ENCODE data around the gene GPC1.
A peak's percentile ranks its signal among the peaks of the same experiment; 100 is the strongest.

Gene GPC1

GRCh38 chr2:240445961-240446663 lies 10.6 kb downstream of the GPC1 start:
- no peak for DNase-seq

GRCh38 chr2:240446664-240447175 lies 11.3 kb downstream of the GPC1 start:
- DNase-seq = no peak

- DNase-seq = no peak
These were observed 11.9 kb downstream of the GPC1 start for GRCh38 chr2:240447331-240447730.

GRCh38 chr2:240447934-240448333 lies 12.5 kb downstream of the GPC1 start:
- DNase-seq = no peak

GRCh38 chr2:240448387-240449274 lies 13.2 kb downstream of the GPC1 start:
- DNase-seq = no peak

- DNase-seq = no peak
These were observed 14.5 kb downstream of the GPC1 start for GRCh38 chr2:240449764-240450531.

GRCh38 chr2:240450532-240451107 lies 15.2 kb downstream of the GPC1 start:
- no peak for DNase-seq

GRCh38 chr2:240451108-240451611 lies 15.7 kb downstream of the GPC1 start:
- DNase-seq = no peak

- no peak for DNase-seq
These were observed 16.5 kb downstream of the GPC1 start for GRCh38 chr2:240451791-240452461.

GRCh38 chr2:240452462-240453256 lies 17.2 kb downstream of the GPC1 start:
- peak; percentile 51 for DNase-seq

GRCh38 chr2:240453461-240454105 lies 18.1 kb downstream of the GPC1 start:
- no peak for DNase-seq

- no peak for DNase-seq
These were observed 18.8 kb downstream of the GPC1 start for GRCh38 chr2:240454106-240454901.

- no peak for DNase-seq
These were observed 19.8 kb downstream of the GPC1 start for GRCh38 chr2:240455272-240455646.

GRCh38 chr2:240455647-240456446 lies 20.4 kb downstream of the GPC1 start:
- DNase-seq = no peak

GRCh38 chr2:240456447-240457222 lies 21.2 kb downstream of the GPC1 start:
- DNase-seq = no peak

GRCh38 chr2:240457223-240458043 lies 22.0 kb downstream of the GPC1 start:
- no peak for DNase-seq

All from DMS79 treated with DMSO at 0.1 percent for 48 hours (cell line).